ENCODE results near the gene NPAS2.

NPAS2 gene

GRCh38 chr2:100964222-100964621 lies 144.3 kb downstream of the NPAS2 start:
- no peak for DNase-seq (ENCODE audit: low read depth)
- H3K4me3 ChIP-seq (ENCODE audit: low read length): no peak overlapping the region
- no peak for TF ChIP-seq CTCF (conservative IDR thresholded peaks at IDR 0.05; ENCODE audit: low read depth, low read length)

GRCh38 chr2:100964681-100965169 lies 144.8 kb downstream of the NPAS2 start:
- no peak for TF ChIP-seq CTCF (conservative IDR thresholded peaks at IDR 0.05; ENCODE audit: low read depth, low read length)
- H3K4me3 ChIP-seq (ENCODE audit: low read length): no peak overlapping the region
- DNase-seq (ENCODE audit: low read depth): no peak

- H3K4me3 ChIP-seq (ENCODE audit: low read length): no peak overlapping the region
- TF ChIP-seq CTCF (conservative IDR thresholded peaks at IDR 0.05; ENCODE audit: low read depth, low read length): no peak
- no peak for DNase-seq (ENCODE audit: low read depth)
Observed at GRCh38 chr2:100965596-100965995, 145.7 kb downstream of the NPAS2 start.

GRCh38 chr2:100967716-100968115 lies 147.8 kb downstream of the NPAS2 start:
- TF ChIP-seq CTCF (conservative IDR thresholded peaks at IDR 0.05; ENCODE audit: low read depth, low read length): no peak
- no peak for DNase-seq (ENCODE audit: low read depth)
- H3K4me3 ChIP-seq (ENCODE audit: low read length): no peak overlapping the region

DNA sequence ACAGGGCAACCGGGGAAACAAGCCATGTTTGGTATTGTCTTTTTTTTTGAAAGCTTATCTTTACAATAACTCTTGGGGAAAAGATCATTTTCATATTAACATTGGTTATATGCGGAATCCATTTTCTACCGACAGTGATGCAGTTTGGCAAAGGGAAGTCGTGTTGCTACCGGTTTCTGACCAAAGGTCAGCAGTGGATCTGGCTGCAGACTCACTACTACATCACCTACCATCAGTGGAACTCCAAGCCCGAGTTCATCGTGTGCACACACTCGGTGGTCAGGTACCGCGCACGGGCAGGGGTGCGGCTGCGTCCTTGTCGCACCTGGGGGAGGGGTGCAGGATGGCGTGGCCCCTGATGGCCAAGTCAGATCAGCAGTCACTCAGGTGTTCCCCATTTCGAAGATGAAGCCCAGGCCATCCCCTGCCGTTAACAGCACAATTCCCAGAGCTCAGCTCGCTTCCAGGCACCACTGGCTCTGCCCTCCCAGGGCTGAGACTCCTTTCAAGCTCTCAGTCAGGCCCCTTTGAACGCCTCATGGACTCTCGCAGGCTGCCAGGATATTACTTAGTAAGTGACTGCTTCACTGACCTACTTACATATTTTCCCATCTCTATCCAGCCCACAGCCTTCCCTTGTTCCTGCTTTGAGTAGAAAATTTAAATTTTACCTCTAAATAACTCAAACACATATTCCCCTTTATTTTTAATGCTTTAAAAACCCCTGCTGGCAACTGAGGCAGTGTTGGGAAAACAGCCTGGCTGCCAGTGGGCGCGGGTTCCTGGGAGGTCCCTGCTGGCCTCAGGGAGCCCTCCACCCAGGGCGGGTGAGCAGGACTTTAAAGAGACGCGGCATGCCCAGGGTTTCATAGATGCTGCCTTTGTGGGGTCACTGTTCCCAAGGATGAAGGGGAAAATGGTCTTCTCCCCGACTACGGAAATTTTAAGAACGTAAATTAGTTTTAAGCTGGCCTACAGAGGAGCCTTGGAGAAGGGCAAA lies 148.5 kb downstream of the NPAS2 start:
- TF ChIP-seq CTCF (conservative IDR thresholded peaks at IDR 0.05; ENCODE audit: low read depth, low read length): no peak
- no peak overlapping the region for H3K4me3 ChIP-seq (ENCODE audit: low read length)
- no peak for DNase-seq (ENCODE audit: low read depth)

DNA sequence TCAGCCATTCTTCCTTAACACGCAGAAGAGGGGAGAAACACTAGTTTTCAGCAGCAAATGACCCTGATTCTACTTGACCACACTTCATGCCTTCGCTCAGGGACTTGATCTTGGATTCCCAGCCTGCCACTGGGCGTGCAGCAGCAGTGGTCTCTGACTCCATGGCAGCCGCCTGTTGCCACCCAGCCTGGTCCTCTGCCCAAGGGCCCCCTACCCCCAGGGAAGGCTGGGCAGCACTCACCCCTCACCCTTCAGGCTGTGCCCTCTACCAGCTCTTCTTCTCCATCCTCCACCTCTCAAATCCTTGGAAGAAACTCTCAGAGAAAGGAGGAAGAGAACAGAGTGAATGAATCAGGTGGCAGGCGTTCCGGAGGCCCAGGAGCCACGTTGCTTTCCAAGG lies 150.1 kb downstream of the NPAS2 start:
- H3K4me3 ChIP-seq (ENCODE audit: low read length): no peak overlapping the region
- DNase-seq (ENCODE audit: low read depth): no peak
- no peak for TF ChIP-seq CTCF (conservative IDR thresholded peaks at IDR 0.05; ENCODE audit: low read depth, low read length)

DNA sequence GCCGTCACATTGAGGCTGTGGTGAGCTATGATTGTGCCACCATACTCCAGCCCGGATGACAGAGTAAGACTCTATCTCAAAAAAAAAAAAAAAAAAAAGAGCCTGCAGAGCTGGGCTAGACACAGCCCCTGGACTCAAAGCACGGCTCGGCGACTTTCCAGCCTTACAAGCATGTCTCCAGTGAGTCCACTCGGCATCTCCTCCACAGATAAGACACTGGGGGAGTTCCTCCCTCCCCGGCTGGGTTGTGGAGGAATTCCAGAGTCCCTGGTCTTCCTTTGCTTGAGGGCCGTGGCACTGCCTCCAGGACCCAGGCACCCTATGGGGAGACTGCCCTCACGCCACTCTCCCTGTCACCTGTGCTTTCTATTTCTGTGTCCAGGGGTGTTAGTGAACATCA lies 151.3 kb downstream of the NPAS2 start:
- no peak for DNase-seq (ENCODE audit: low read depth)
- TF ChIP-seq CTCF (conservative IDR thresholded peaks at IDR 0.05; ENCODE audit: low read depth, low read length): no peak
- no peak overlapping the region for H3K4me3 ChIP-seq (ENCODE audit: low read length)

All from retinal pigment epithelial cell (primary cell).